Measurements from ENCODE around the gene MOB3B. TPM values are rescaled to one million over a fixed set of nuclear protein-coding genes. Genes with fewer than 3 reads are reported as not detected.

The MOB3B gene
- total and polyA plus RNA-seq, 2 of the 13 experiments (the other 11 are each of a cell fraction or from before 2014, with no cell fraction given): 0.03 to 0.09 TPM

GRCh38 chr9:27497883-27498417 lies 31.7 kb downstream of the MOB3B start:
- ATAC-seq: no peak
- Histone ChIP-seq H4K20me1 (ENCODE audit: insufficient read depth, low read length) (no peaks in the 10 kb centered on the region), H3K79me2 (ENCODE audit: insufficient read depth, low read length) (no peaks in the 10 kb centered on the region), H3K27me3 (ENCODE audit: control insufficient read depth in 1 of 2, insufficient read depth in 2 of 2, low read length in 2 of 2) (no peaks in the 10 kb centered on the region), H3K4me3 (replicated peaks in 1 of 3; ENCODE audit: insufficient read depth in 1 of 3, low read depth in 2 of 3, low read length in 3 of 3) (no peak overlapping the region), H3K36me3 (replicated peaks in 1 of 2; ENCODE audit: control insufficient read depth in 1 of 2, insufficient read depth in 2 of 2, low read length in 2 of 2) (no peaks in the 10 kb centered on the region), H2AFZ (ENCODE audit: low read length) (no peak overlapping the region), H3K4me2 (ENCODE audit: low read depth, low read length) (no peak overlapping the region), H3K27ac (ENCODE audit: extremely low read length, insufficient read depth, low read length) (no peak overlapping the region), H3K9ac (ENCODE audit: insufficient read depth, low read depth, low read length) (no peak overlapping the region), H3K4me1 (ENCODE audit: insufficient read depth, low read length) (no peaks in the 10 kb centered on the region), H3K9me3 (ENCODE audit: low read length) (no peaks in the 10 kb centered on the region)
- WGBS (ENCODE audit: low lambda C conversion rate): 44% methylated on average over 11 of the region's 11 CpGs
- no peak for TF ChIP-seq ZNF883 (CRISPR knock-in tag; IDR thresholded peaks at IDR 0.05; ENCODE audit: not compliant biosample characterization)
- no peak for TF ChIP-seq THRA (CRISPR knock-in tag; IDR thresholded peaks at IDR 0.05; ENCODE audit: borderline replicate concordance)
- TF ChIP-seq FOXJ3 (CRISPR knock-in tag; IDR thresholded peaks at IDR 0.05; ENCODE audit: borderline replicate concordance): no peak
- no peak for TF ChIP-seq ZNF558 (CRISPR knock-in tag; IDR thresholded peaks at IDR 0.05; ENCODE audit: borderline replicate concordance)
- no TSS peak for BruUV-seq (replicated peaks)
- ChIA-PET POLR2A (no interaction called here), CTCF (ENCODE audit: low intra/inter-chr PET ratio, low total read pairs) (no interaction called here)
- in situ Hi-C loops (cut with HindIII; ENCODE audit: extremely low pct_ligation_motif_present, low pct_unique_long_range_greater_than_20kb) (no loop called here), intact Hi-C loops (cut with micrococcal nuclease; ENCODE audit: unreplicated experiment) (no loop called here)
- DNase-seq (ENCODE audit: low spot score): no peak
- FAIRE-seq: no peak

GRCh38 chr9:27496135-27496504 lies 33.5 kb downstream of the MOB3B start:
- H3K4me2 ChIP-seq (ENCODE audit: low read depth, low read length): no peak overlapping the region
- intact Hi-C loops (cut with micrococcal nuclease; ENCODE audit: unreplicated experiment) (no loop called here), in situ Hi-C loops (cut with HindIII; ENCODE audit: extremely low pct_ligation_motif_present, low pct_unique_long_range_greater_than_20kb) (no loop called here)
- no peak overlapping the region for H3K9ac ChIP-seq (ENCODE audit: insufficient read depth, low read depth, low read length)
- DNase-seq (ENCODE audit: low spot score) (no peak), ATAC-seq (no peak), FAIRE-seq (no peak)
- ChIA-PET POLR2A (no interaction called here), CTCF (ENCODE audit: low intra/inter-chr PET ratio, low total read pairs) (no interaction called here)
- no peaks in the 10 kb centered on the region for H3K4me1 ChIP-seq (ENCODE audit: insufficient read depth, low read length)
- BruUV-seq (replicated peaks): no TSS peak
- H2AFZ ChIP-seq (ENCODE audit: low read length): no peak overlapping the region
- H3K9me3 ChIP-seq (ENCODE audit: low read length): no peaks in the 10 kb centered on the region
- H3K27ac ChIP-seq (ENCODE audit: extremely low read length, insufficient read depth, low read length): no peak overlapping the region
- no peaks in the 10 kb centered on the region for H3K27me3 ChIP-seq (ENCODE audit: control insufficient read depth in 1 of 2, insufficient read depth in 2 of 2, low read length in 2 of 2)
- 25% methylated on average over 3 of the region's 3 CpGs for WGBS (ENCODE audit: low lambda C conversion rate)
- no peaks in the 10 kb centered on the region for H3K36me3 ChIP-seq (replicated peaks in 1 of 2; ENCODE audit: control insufficient read depth in 1 of 2, insufficient read depth in 2 of 2, low read length in 2 of 2)
- H3K4me3 ChIP-seq (replicated peaks in 1 of 3; ENCODE audit: insufficient read depth in 1 of 3, low read depth in 2 of 3, low read length in 3 of 3): no peak overlapping the region
- H3K79me2 ChIP-seq (ENCODE audit: insufficient read depth, low read length): no peaks in the 10 kb centered on the region
- H4K20me1 ChIP-seq (ENCODE audit: insufficient read depth, low read length): no peaks in the 10 kb centered on the region
- TF ChIP-seq ZNF430 (CRISPR knock-in tag; IDR thresholded peaks at IDR 0.05) (no peak), KLF11 (CRISPR knock-in tag; IDR thresholded peaks at IDR 0.05) (no peak), ARNTL (CRISPR knock-in tag; IDR thresholded peaks at IDR 0.05) (no peak), BCLAF1 (IDR thresholded peaks at IDR 0.05) (no peak), ZNF513 (CRISPR knock-in tag; conservative IDR thresholded peaks at IDR 0.05) (no peak), ZNF670 (CRISPR knock-in tag; IDR thresholded peaks at IDR 0.05; ENCODE audit: borderline replicate concordance) (no peak), TFE3 (CRISPR knock-in tag; IDR thresholded peaks at IDR 0.05) (no peak)

Data from HepG2 (cell line).